ENCODE data around the gene A2ML1.

GRCh38 chr12:8913702-8914032 lies 91.2 kb downstream of the A2ML1 start:
- no peak for TF ChIP-seq CTCF (IDR thresholded peaks at IDR 0.05; ENCODE audit: extremely low read depth in 1 of 2, insufficient read depth in 1 of 2, low read depth in 1 of 2, low read length in 2 of 2)
- no peak for TF ChIP-seq POLR2A (IDR thresholded peaks at IDR 0.05; ENCODE audit: low read depth, low read length)
- TF ChIP-seq EZH2 (IDR thresholded peaks at IDR 0.05; ENCODE audit: borderline replicate concordance, low read depth, low read length, severe bottlenecking) = no peak

Data from endothelial cell of umbilical vein (primary cell).